AG04449 (cell line): ENCODE results near the gene HSPA8.

Experiments
- CTCF ChIA-PET: fragments of 350-600 bp; formaldehyde crosslinking; extraction: SDS; loops from one replicate; lab custom pipeline; 2021; ENCODE audit warnings: antibody characterized with exemption; lab: Yijun Ruan, JAX
- POLR2A ChIA-PET: fragments of 400-600, 350-600 bp; formaldehyde crosslinking; extraction: SDS; loops from one replicate; lab custom pipeline; 2020; ENCODE audit warnings: antibody characterized with exemption, inconsistent platforms; lab: Yijun Ruan, JAX
- DNase-seq: peaks from one replicate; pipeline ENCODE4 v3.0.0-alpha.2; 2010; ENCODE audit warnings: low read depth, low spot score
- H3K4me3 ChIP-seq: 2 replicates; pipeline ENCODE4 v1.5.1; 2011; ENCODE audit warnings: low read depth, mild to moderate bottlenecking, control low read depth, low read length
- CTCF ChIP-seq: IDR thresholded peaks from one replicate; pipeline ENCODE4 v1.5.1; 2011; ENCODE audit warnings: mild to moderate bottlenecking, moderate library complexity, low read length, control low read depth, inconsistent platforms; ENCODE audit not compliant: insufficient read depth; ENCODE audit errors: missing control alignments

Gene HSPA8

GRCh38 chr11:123051634-123052033 lies 10.3 kb downstream of the HSPA8 start:
- CTCF ChIA-PET, result interaction anchor here (1.8 to 2.6 kb wide), 2 partner anchors 10 to 26 kb away, joined by 6 to 9 read pairs; partner anchors contain the start of gene HSPA8
- no peak for DNase-seq
- POLR2A ChIA-PET, result interaction anchor here (3.1 kb wide), 1 partner anchor 10 kb away, joined by 30 read pairs; the partner anchor contains the start of gene HSPA8
- TF ChIP-seq CTCF, result no peak
- no peak overlapping the region for H3K4me3 ChIP-seq

- ChIA-PET CTCF (no interaction called here), POLR2A (interaction anchor here (3.1 kb wide), 1 partner anchor 11 kb away, joined by 30 read pairs; the partner anchor contains the start of gene HSPA8)
- no peak for DNase-seq
- no peak overlapping the region for H3K4me3 ChIP-seq
- TF ChIP-seq CTCF, result no peak
Observed at GRCh38 chr11:123051146-123051545, 10.8 kb downstream of the HSPA8 start.

DNA sequence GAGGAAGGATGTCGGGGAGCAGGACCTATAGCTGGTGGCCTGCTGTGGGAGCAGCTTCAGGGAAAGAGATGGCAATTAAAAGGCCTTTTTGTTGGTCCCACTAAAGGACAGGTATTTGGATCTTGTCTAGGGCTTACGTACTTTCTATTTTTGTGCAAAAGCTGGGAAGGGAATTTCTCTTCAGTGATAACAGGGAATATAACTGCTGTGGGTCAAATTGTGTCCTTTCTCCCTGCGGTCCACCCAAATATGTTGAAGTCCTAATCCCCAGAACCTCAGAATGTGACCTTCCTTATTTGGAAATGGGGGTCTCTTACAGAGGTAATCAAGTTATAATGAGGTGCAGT lies 14.0 kb downstream of the HSPA8 start:
- no peak for DNase-seq
- no peak for TF ChIP-seq CTCF
- CTCF ChIA-PET, result interaction anchor here (1.2 to 3.0 kb wide), 7 partner anchors 9 to 420 kb away, joined by 3 to 15 read pairs (median 5); no protein-coding TSS in a partner anchor
- POLR2A ChIA-PET, result interaction anchor here (1.0 kb wide), 1 partner anchor 14 kb away, joined by 3 read pairs; the partner anchor contains the start of gene HSPA8
- H3K4me3 ChIP-seq, result no peak overlapping the region

DNA sequence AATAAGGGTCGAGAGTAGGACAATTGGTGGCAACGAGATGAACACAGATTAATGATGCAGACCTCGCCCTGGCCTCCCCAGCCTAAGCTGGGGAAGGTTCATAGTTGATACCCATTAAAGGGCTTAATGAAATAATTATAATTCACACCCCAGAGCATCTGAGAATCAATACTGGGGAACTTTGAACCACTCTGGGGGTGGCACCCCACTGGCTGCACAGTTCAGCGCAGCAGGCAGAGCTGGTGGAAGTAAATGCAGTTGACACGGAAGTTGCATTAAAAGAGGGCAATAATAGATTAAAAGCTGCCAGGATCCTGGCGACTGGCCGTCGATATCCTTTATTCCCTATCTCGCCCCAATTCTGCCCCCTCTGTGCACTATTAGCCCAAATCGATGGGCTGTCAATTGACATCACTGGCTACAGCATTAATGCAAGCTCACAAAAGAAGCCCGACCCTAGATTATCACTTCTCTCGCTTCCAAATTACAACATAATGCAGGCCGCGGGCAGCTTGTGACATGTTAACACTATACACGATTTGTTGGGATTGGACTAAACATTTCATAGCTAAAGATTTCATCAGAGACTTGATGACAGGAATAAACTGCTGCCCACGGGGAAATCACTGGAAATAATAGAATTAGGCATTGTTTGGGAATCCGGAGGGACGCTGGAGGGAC lies 14.5 kb downstream of the HSPA8 start:
- CTCF ChIA-PET, result interaction anchor here (0.7 to 3.0 kb wide), 8 partner anchors 8 to 419 kb away, joined by 3 to 15 read pairs (median 4); no protein-coding TSS in a partner anchor
- POLR2A ChIA-PET, result interaction anchor here (1.0 kb wide), 1 partner anchor 15 kb away, joined by 3 read pairs; the partner anchor contains the start of gene HSPA8
- TF ChIP-seq CTCF, result no peak
- DNase-seq, result no peak
- no peak overlapping the region for H3K4me3 ChIP-seq

DNA sequence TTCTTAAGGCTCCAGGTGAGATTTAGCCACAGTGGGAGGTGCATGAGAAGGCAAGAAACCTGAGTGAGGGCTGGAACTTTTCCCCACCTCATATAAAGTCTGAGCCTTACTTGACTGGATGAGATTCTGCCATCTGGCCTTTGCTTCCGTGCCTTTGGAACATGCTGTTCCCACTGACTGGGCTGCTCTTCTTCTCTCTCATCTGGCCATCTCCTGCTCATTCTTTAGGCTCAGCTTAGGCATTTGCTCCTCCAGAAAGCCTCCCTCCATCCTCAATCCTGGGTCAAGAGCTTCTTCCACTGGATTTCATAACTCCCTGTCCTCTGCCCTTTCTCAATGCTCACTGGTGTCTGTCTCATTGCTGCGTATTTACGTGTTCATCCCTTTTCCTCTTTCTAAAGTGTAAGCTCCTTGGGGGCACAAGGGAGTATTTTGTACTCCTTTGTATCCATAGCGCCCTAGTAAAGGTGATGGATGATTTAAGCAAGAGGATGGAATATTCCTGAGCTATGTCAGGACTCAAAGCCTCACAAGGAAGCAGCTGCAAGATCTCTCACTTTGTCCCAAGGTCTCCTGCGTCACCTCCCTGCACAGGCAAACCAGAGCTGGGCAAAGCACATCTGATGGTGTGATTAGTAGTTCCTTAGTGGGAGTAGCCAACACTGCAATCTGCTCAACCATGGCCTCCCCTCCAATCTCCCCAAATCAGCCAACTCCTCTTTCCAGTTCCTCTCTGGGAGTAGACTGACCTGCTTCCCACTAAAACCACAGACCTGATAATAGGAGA lies 15.3 kb downstream of the HSPA8 start:
- ChIA-PET CTCF (interaction anchor here (0.5 to 4.3 kb wide), 10 partner anchors 7 to 419 kb away, joined by 3 to 39 read pairs (median 4); no protein-coding TSS in a partner anchor), POLR2A (no interaction called here)
- TF ChIP-seq CTCF, result no peak
- no peak for DNase-seq
- no peak overlapping the region for H3K4me3 ChIP-seq

- no peak for TF ChIP-seq CTCF
- DNase-seq, result no peak
- ChIA-PET CTCF (interaction anchor here (1.0 to 4.3 kb wide), 7 partner anchors 9 to 417 kb away, joined by 3 to 39 read pairs (median 3); no protein-coding TSS in a partner anchor), POLR2A (interaction anchor here (1.1 to 2.5 kb wide), 2 partner anchors 8 to 17 kb away, joined by 3 to 9 read pairs; partner anchors contain the start of gene HSPA8)
- H3K4me3 ChIP-seq, result no peak overlapping the region
Observed at GRCh38 chr11:123045101-123045500, 16.8 kb downstream of the HSPA8 start.
